NCI-H146 treated with DMSO at 0.1 percent for 48 hours (cell line): ENCODE measurements around the gene ZNF385D.
"Not testable (repeated sequence)": the region's sequence is repeated elsewhere in the genome, so short reads cannot be mapped to it uniquely, and the experiment has no call there.

Experiments
- DNase-seq: peaks from one replicate; lab custom pipeline; 2025; ENCODE audit not compliant: unreplicated experiment; lab: John Stamatoyannopoulos, UW

ZNF385D gene

GRCh38 chr3:21393683-21394311, 357.2 kb downstream of the ZNF385D start:
- no peak for DNase-seq

GRCh38 chr3:21392526-21392925, 358.5 kb downstream of the ZNF385D start:
- no peak for DNase-seq

- no peak for DNase-seq
Observed at GRCh38 chr3:21390856-21391255, 360.2 kb downstream of the ZNF385D start.

- DNase-seq = no peak
Observed at GRCh38 chr3:21390136-21390535, 360.9 kb downstream of the ZNF385D start.

- DNase-seq = not testable (repeated sequence)
Observed at GRCh38 chr3:21387142-21387826, 363.7 kb downstream of the ZNF385D start.

GRCh38 chr3:21378036-21378435, 373.0 kb downstream of the ZNF385D start:
- not testable (repeated sequence) for DNase-seq

GRCh38 chr3:21377071-21377769, 373.8 kb downstream of the ZNF385D start:
- no peak for DNase-seq

- no peak for DNase-seq
Observed at GRCh38 chr3:21372316-21372715, 378.7 kb downstream of the ZNF385D start.
